H9 (cell line): ENCODE data around the gene UNC5A. TPM values are rescaled to one million over a fixed set of nuclear protein-coding genes. Genes with fewer than 3 reads are reported as not detected.

Experiments
- DNase-seq: peaks from one replicate; pipeline ENCODE4 v3.0.0-alpha.2; 2017
- H2AFZ ChIP-seq: one replicate; pipeline ENCODE4 v1.6.1; 2013; ENCODE audit warnings: mild to moderate bottlenecking, low read length, control low read depth, moderate library complexity
- H2AK5ac ChIP-seq: 2 replicates; pipeline ENCODE4 v1.6.1; 2013; ENCODE audit warnings: low read length, control low read depth, mixed read lengths; ENCODE audit not compliant: insufficient read length
- H2BK120ac ChIP-seq: one replicate; pipeline ENCODE4 v1.6.1; 2013; ENCODE audit warnings: low read depth, mild to moderate bottlenecking, low read length, control low read depth, inconsistent platforms; ENCODE audit not compliant: poor library complexity, severe bottlenecking
- H2BK12ac ChIP-seq: 2 replicates; pipeline ENCODE4 v1.6.1; 2013; ENCODE audit warnings: low read length, control low read depth, mixed read lengths, low read depth; ENCODE audit not compliant: insufficient read length
- H2BK15ac ChIP-seq: 2 replicates; pipeline ENCODE4 v1.6.1; 2013; ENCODE audit warnings: low read depth, low read length, control low read depth
- H2BK20ac ChIP-seq: one replicate; pipeline ENCODE4 v1.6.1; 2013; ENCODE audit warnings: low read depth, mild to moderate bottlenecking, low read length, control low read depth, inconsistent platforms; ENCODE audit not compliant: poor library complexity, severe bottlenecking
- H2BK5ac ChIP-seq: 2 replicates; pipeline ENCODE4 v1.6.1; 2013; ENCODE audit warnings: low read length, control low read depth, mixed read lengths; ENCODE audit not compliant: insufficient read length
- H3K14ac ChIP-seq: 2 replicates; pipeline ENCODE4 v1.6.1; 2013; ENCODE audit warnings: low read length, control low read depth; ENCODE audit not compliant: insufficient read depth
- H3K18ac ChIP-seq: 2 replicates; pipeline ENCODE4 v1.6.1; 2013; ENCODE audit warnings: low read depth, mild to moderate bottlenecking, mixed read lengths, low read length, control low read depth; ENCODE audit not compliant: insufficient read length
- H3K23ac ChIP-seq: 2 replicates; pipeline ENCODE4 v1.6.1; 2013; ENCODE audit warnings: low read length, control low read depth, mixed read lengths, low read depth; ENCODE audit not compliant: insufficient read length
- H3K23me2 ChIP-seq: 2 replicates; pipeline ENCODE4 v1.6.1; 2013; ENCODE audit warnings: low read depth, mild to moderate bottlenecking, mixed read lengths, low read length, control low read depth; ENCODE audit not compliant: insufficient read length, poor library complexity, severe bottlenecking
- H3K27ac ChIP-seq: 2 replicates; pipeline ENCODE4 v1.5.1; 2013; ENCODE audit warnings: low read length, control low read depth, mixed read lengths, low read depth; ENCODE audit not compliant: insufficient read length
- H3K27me3 ChIP-seq: 2 replicates; pipeline ENCODE4 v1.6.1; 2013; ENCODE audit warnings: low read length, control low read depth, inconsistent platforms; ENCODE audit not compliant: insufficient read depth
- H3K4ac ChIP-seq: 2 replicates; pipeline ENCODE4 v1.6.1; 2013; ENCODE audit warnings: low read depth, mild to moderate bottlenecking, control low read depth, inconsistent platforms, low read length, moderate library complexity
- H3K4me1 ChIP-seq: 2 replicates; pipeline ENCODE4 v1.6.1; 2013; ENCODE audit warnings: low read length, control low read depth, inconsistent platforms; ENCODE audit not compliant: insufficient read depth
- H3K4me2 ChIP-seq: 2 replicates; pipeline ENCODE4 v1.6.1; 2013; ENCODE audit warnings: low read length, control low read depth, mixed read lengths; ENCODE audit not compliant: insufficient read length, insufficient read depth
- H3K56ac ChIP-seq: 2 replicates; pipeline ENCODE4 v1.6.1; 2013; ENCODE audit warnings: low read depth, mild to moderate bottlenecking, mixed read lengths, low read length, control low read depth; ENCODE audit not compliant: insufficient read length
- H3K79me1 ChIP-seq: 2 replicates; pipeline ENCODE4 v1.6.1; 2013; ENCODE audit warnings: low read depth, mild to moderate bottlenecking, moderate library complexity, low read length, control low read depth, inconsistent platforms; ENCODE audit not compliant: insufficient read depth, poor library complexity, severe bottlenecking
- H3K79me2 ChIP-seq: 2 replicates; pipeline ENCODE4 v1.6.1; 2013; ENCODE audit warnings: low read length, control low read depth, inconsistent platforms; ENCODE audit not compliant: insufficient read depth
- H3K9ac ChIP-seq: 2 replicates; pipeline ENCODE4 v1.6.1; 2013; ENCODE audit warnings: low read length, control low read depth, mixed read lengths; ENCODE audit not compliant: insufficient read length; ENCODE audit errors: extremely low read depth
- H3K9me3 ChIP-seq: one replicate; pipeline ENCODE4 v1.6.1; 2013; ENCODE audit warnings: low read depth, low read length, inconsistent platforms; ENCODE audit not compliant: control insufficient read depth
- H3T11ph ChIP-seq: one replicate; pipeline ENCODE4 v1.6.1; 2013; ENCODE audit warnings: mild to moderate bottlenecking, low read length, control low read depth, inconsistent platforms
- H4K20me1 ChIP-seq: one replicate; pipeline ENCODE4 v1.6.1; 2013; ENCODE audit not compliant: control insufficient read depth, insufficient read length, insufficient read depth
- H4K5ac ChIP-seq: 2 replicates; pipeline ENCODE4 v1.6.1; 2013; ENCODE audit warnings: low read depth, mild to moderate bottlenecking, mixed read lengths, low read length, control low read depth; ENCODE audit not compliant: insufficient read length
- H4K8ac ChIP-seq: replicated peaks from 2 replicates; pipeline ENCODE4 v1.6.1; 2013; ENCODE audit warnings: low read length, control low read depth, mixed read lengths, low read depth; ENCODE audit not compliant: insufficient read length
- H4K91ac ChIP-seq: 2 replicates; pipeline ENCODE4 v1.6.1; 2013; ENCODE audit warnings: low read depth, mild to moderate bottlenecking, moderate library complexity, mixed read lengths, low read length, control low read depth; ENCODE audit not compliant: insufficient read length
- H3K27ac Mint-ChIP-seq, 3 experiments: 2 replicates in 2 of 3; 3 replicates in 1 of 3; pipeline ENCODE4 v1.8.0; 2020 to 2021; ENCODE audit warnings: mixed read lengths in 3 of 3, mild to moderate bottlenecking in 1 of 3, moderate library complexity in 1 of 3
- H3K27me3 Mint-ChIP-seq: 2 replicates; pipeline ENCODE4 v1.8.0; 2021; ENCODE audit warnings: low read depth, mild to moderate bottlenecking, moderate library complexity, mixed read lengths
- H3K36me3 Mint-ChIP-seq, 3 experiments: 2 replicates in 2 of 3; 3 replicates in 1 of 3; pipeline ENCODE4 v1.8.0; 2020 to 2021; ENCODE audit warnings: low read depth in 3 of 3, mixed read lengths in 3 of 3; ENCODE audit not compliant: insufficient read depth in 1 of 3
- H3K4me1 Mint-ChIP-seq, 2 experiments: 2 replicates each; pipeline ENCODE4 v1.8.0; 2020; ENCODE audit warnings: mixed read lengths in 2 of 2
- H3K4me3 Mint-ChIP-seq, 2 experiments: 2 replicates in 1 of 2; 3 replicates in 1 of 2; pipeline ENCODE4 v1.8.0; 2020 to 2021; ENCODE audit warnings: mild to moderate bottlenecking in 2 of 2, mixed read lengths in 2 of 2, moderate library complexity in 1 of 2
- H3K9me3 Mint-ChIP-seq, 2 experiments: 2 replicates in 1 of 2; 3 replicates in 1 of 2; pipeline ENCODE4 v1.8.0; 2020; ENCODE audit warnings: mild to moderate bottlenecking in 2 of 2, mixed read lengths in 2 of 2, moderate library complexity in 1 of 2
- WGBS: extraction: QIAGEN DNeasy Blood & Tissue Kit; methylation state at CpG from one replicate; pipeline ENCODE4 v1.1.7; 2013; ENCODE audit warnings: missing lambda C conversion rate, low lambda C conversion rate, mixed read lengths; ENCODE audit not compliant: insufficient read length; ENCODE audit errors: extremely low coverage; 5-methylcytosine and 5-hydroxymethylcytosine counted together
- total RNA-seq: library from RNA; stranded (reverse); gene quantifications from 2 replicates; pipeline ENCODE4 v1.2.1, GENCODE V29; 2021
- TF ChIP-seq, protein P1 (sequence below): fragments of 200-600 bp; sonication (generic); conservative IDR thresholded peaks from 3 replicates; pipeline ENCODE4 v1.8.0; 2021; ENCODE audit warnings: antibody characterized with exemption, mild to moderate bottlenecking

UNC5A gene
- total RNA-seq, 1 experiment from 2014 or later = 4.4 TPM

DNA sequence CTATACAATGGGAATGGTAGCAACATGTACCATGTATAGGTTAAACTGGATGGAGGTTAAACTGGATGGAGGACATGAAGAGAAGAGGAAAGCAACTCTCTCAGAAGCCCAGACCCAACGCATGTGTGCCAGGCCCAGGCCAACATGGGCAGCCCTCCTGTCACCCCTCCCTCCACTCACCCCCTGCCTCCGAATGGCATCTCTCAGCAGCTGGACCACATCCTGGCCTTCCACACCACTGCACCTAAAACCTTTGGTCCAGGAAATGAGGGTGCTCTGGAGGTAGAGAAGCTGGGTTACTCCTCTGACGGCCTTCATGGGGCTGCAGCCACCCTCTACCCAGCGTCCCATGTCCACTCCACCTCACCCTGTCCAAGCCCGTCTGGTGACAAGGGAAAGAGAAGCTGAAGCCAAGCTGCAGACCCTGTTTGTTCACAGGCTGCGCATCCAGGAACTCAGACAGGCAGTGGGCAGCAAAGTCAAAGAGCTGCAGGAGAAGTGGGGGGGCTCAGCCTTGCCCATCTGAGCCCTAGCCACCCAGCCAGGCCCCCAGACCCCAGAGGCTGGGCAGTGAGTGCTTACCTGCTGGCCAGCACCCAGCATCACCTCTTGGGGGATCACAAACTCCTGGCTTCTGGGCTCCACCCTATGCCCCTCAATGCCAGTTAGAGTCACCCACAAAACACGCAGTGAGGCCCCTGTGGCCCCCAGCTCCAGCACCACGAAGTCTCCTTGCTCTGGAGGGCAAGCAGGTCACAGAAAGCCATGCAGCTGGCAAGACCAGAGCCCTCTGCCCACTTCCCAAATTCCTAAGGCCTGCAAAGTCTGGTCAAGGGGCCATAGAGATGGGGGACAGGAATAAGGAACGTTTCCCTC, 80.3 kb downstream of the UNC5A start:
- Histone ChIP-seq H2BK15ac (no peak overlapping the region), H2BK5ac (no peak overlapping the region), H3K79me2 (no peaks in the 10 kb centered on the region), H2BK20ac (no peak overlapping the region), H4K20me1 (no peaks in the 10 kb centered on the region), H2BK12ac (no peak overlapping the region), H4K5ac (no peak overlapping the region), H3K18ac (no peak overlapping the region), H3K23ac (no peak overlapping the region), H3K9ac (no peak overlapping the region), H4K91ac (no peak overlapping the region), H2BK120ac (no peak overlapping the region), H3K23me2 (no peaks in the 10 kb centered on the region), H3K9me3 (no peaks in the 10 kb centered on the region), H3K79me1 (no peaks in the 10 kb centered on the region), H2AFZ (no peak overlapping the region), H3K27ac (no peak overlapping the region), H3K56ac (no peak overlapping the region), H2AK5ac (no peak overlapping the region), H3K27me3 (no peaks in the 10 kb centered on the region), H3K4me1 (no peaks in the 10 kb centered on the region), H3K4ac (no peak overlapping the region), H3T11ph (no peak overlapping the region), H3K14ac (no peak overlapping the region), H3K4me2 (no peak overlapping the region), H4K8ac (no peak overlapping the region)
- no peak overlapping the region for H3K4me3 Mint-ChIP-seq
- no CpG with 5 or more reads among the region's 9 CpGs for WGBS
- H3K9me3 Mint-ChIP-seq = no peaks in the 10 kb centered on the region
- no peak overlapping the region; a peak in 1 of 7 replicates for H3K27ac Mint-ChIP-seq
- TF ChIP-seq, protein P1, sequence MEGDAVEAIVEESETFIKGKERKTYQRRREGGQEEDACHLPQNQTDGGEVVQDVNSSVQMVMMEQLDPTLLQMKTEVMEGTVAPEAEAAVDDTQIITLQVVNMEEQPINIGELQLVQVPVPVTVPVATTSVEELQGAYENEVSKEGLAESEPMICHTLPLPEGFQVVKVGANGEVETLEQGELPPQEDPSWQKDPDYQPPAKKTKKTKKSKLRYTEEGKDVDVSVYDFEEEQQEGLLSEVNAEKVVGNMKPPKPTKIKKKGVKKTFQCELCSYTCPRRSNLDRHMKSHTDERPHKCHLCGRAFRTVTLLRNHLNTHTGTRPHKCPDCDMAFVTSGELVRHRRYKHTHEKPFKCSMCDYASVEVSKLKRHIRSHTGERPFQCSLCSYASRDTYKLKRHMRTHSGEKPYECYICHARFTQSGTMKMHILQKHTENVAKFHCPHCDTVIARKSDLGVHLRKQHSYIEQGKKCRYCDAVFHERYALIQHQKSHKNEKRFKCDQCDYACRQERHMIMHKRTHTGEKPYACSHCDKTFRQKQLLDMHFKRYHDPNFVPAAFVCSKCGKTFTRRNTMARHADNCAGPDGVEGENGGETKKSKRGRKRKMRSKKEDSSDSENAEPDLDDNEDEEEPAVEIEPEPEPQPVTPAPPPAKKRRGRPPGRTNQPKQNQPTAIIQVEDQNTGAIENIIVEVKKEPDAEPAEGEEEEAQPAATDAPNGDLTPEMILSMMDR = no peak
- no peak for DNase-seq
- H3K27me3 Mint-ChIP-seq = peaks cover 8% of the 10 kb centered on the region
- H3K36me3 Mint-ChIP-seq = no peaks in the 10 kb centered on the region; a peak in 1 of 7 replicates
- H3K4me1 Mint-ChIP-seq = no peaks in the 10 kb centered on the region
